Activated CD4-positive, CD25-positive, alpha-beta regulatory T cell (primary cell): Measurements from ENCODE around the gene SETD1B.
A peak's percentile ranks its signal among the peaks of the same experiment; 100 is the strongest.

Experiments
- DNase-seq, 4 experiments: peaks; one replicate each; lab custom pipeline; 2025; lab: John Stamatoyannopoulos, UW

Gene SETD1B

GRCh38 chr12:121795034-121795968 is 8.5 kb upstream of the SETD1B start:
- DNase-seq, result peak; percentile 70 to 87 (median 74)

- DNase-seq, result no peak
Observed at GRCh38 chr12:121796855-121797751, 6.7 kb upstream of the SETD1B start.

- DNase-seq, result no peak
Observed at GRCh38 chr12:121797937-121798786, 5.6 kb upstream of the SETD1B start.

- no peak for DNase-seq
Observed at GRCh38 chr12:121798787-121799155, 5.0 kb upstream of the SETD1B start.

GRCh38 chr12:121799156-121799841 is 4.5 kb upstream of the SETD1B start:
- DNase-seq, result peak in 1 of 4 experiments; percentile 28

- peak; percentile 56 to 74 (median 66) for DNase-seq
Observed at GRCh38 chr12:121799842-121800693, 3.7 kb upstream of the SETD1B start.

- peak; percentile 32 to 67 (median 56) for DNase-seq
Observed at GRCh38 chr12:121800694-121801594, 2.9 kb upstream of the SETD1B start.

GRCh38 chr12:121801595-121802484 is 2.0 kb upstream of the SETD1B start:
- peak in 2 of 4 experiments; percentile 47 to 54 for DNase-seq

- no peak for DNase-seq
Observed at GRCh38 chr12:121802485-121802842, 1.3 kb upstream of the SETD1B start.

GRCh38 chr12:121802843-121803698 is 738 bp upstream of the SETD1B start:
- DNase-seq, result peak; percentile 75 to 82 (median 80)

GRCh38 chr12:121804417-121805111 is 755 bp downstream of the SETD1B start:
- peak in 3 of 4 experiments; percentile 29 to 58 (median 48) for DNase-seq

GRCh38 chr12:121805171-121806008 is 1.6 kb downstream of the SETD1B start:
- no peak for DNase-seq

GRCh38 chr12:121806009-121806545 is 2.3 kb downstream of the SETD1B start:
- no peak for DNase-seq

- DNase-seq, result no peak
Observed at GRCh38 chr12:121806546-121807423, 3.0 kb downstream of the SETD1B start.
